ENCODE data around the gene NUDT14.

GRCh38 chr14:105209091-105209490, 28.0 kb upstream of the NUDT14 start:
- TF ChIP-seq GATA2 (IDR thresholded peaks at IDR 0.05; ENCODE audit: low read depth, low read length) (no peak), GATA3 (IDR thresholded peaks at IDR 0.05; ENCODE audit: low read depth, low read length) (no peak)

Data from SH-SY5Y (cell line).